Muscle layer of duodenum (tissue), 2 donors: Measurements from ENCODE around the gene MBD3L1.

Experiments
- H3K27ac ChIP-seq: one replicate; pipeline ENCODE4 v1.7.0; 2013; ENCODE audit warnings: mild to moderate bottlenecking, low read length
- H3K27me3 ChIP-seq: one replicate; pipeline ENCODE4 v1.7.0; 2013; ENCODE audit warnings: low read depth, mild to moderate bottlenecking, control low read depth, low read length
- H3K36me3 ChIP-seq, 2 donors: one replicate each; pipeline ENCODE4 v1.7.0; 2013; ENCODE audit warnings: low read length in 2 of 2, control low read depth in 1 of 2, mild to moderate bottlenecking in 1 of 2; ENCODE audit not compliant: insufficient read depth in 2 of 2, control insufficient read depth in 1 of 2
- H3K4me1 ChIP-seq, 2 donors: one replicate each; pipeline ENCODE4 v1.7.0; 2013; ENCODE audit warnings: low read length in 2 of 2, mild to moderate bottlenecking in 2 of 2, control low read depth in 1 of 2, moderate library complexity in 1 of 2; ENCODE audit not compliant: insufficient read depth in 2 of 2, control insufficient read depth in 1 of 2
- H3K4me3 ChIP-seq, 2 donors: one replicate each; pipeline ENCODE4 v1.7.0; 2013; ENCODE audit warnings: low read length in 2 of 2, low read depth in 1 of 2, mild to moderate bottlenecking in 1 of 2
- H3K9me3 ChIP-seq, 2 donors: one replicate each; pipeline ENCODE4 v1.7.0; 2013; ENCODE audit warnings: low read length in 2 of 2, control low read depth in 1 of 2, mild to moderate bottlenecking in 1 of 2; ENCODE audit not compliant: control insufficient read depth in 1 of 2
- donor health status: healthy.

The MBD3L1 gene

GRCh38 chr19:8880868-8881488 lies 48.8 kb downstream of the MBD3L1 start:
- Histone ChIP-seq H3K27me3 (no peaks in the 10 kb centered on the region), H3K4me3 (no peak overlapping the region), H3K4me1 (no peaks in the 10 kb centered on the region), H3K27ac (no peak overlapping the region), H3K36me3 (no peaks in the 10 kb centered on the region), H3K9me3 (peaks cover 0 to 9% of the 10 kb centered on the region in 2 donors)

DNA sequence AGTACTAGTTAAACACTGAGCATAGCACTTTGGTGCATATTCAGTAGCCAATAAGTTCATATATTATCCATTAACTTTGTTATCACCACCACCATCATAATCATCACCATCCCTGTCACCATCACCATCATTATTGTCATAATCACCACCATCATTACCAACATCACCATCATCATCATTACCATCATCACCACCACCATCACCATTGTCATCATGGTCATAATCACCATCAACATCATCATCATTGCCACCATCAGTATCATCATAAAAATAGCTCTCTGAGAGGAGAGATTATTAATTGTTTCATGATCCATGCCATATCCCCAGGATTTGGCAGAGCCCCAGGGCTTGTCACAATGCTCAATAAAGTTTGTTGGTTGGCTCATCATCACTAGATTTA lies 49.3 kb downstream of the MBD3L1 start:
- Histone ChIP-seq H3K4me1 (no peaks in the 10 kb centered on the region), H3K27me3 (no peaks in the 10 kb centered on the region), H3K4me3 (no peak overlapping the region), H3K36me3 (no peaks in the 10 kb centered on the region), H3K27ac (no peak overlapping the region), H3K9me3 (peaks cover 0 to 12% of the 10 kb centered on the region in 2 donors)

DNA sequence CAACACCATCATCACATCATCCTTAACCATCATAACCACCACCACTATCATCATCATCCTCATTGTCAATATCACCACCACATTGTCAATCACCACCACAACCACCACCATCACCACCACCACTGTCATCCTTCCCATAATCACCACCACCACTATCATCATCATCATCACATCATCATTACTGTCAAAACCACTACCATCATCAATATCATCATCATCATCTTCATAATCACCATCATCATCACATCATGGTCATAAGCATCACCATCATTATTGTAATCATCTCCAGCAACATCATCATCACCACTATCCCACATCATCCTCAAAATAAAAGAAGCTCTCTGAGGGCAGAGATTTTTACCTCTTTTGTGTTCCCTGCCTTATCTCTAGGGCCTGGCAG lies 52.2 kb downstream of the MBD3L1 start:
- Histone ChIP-seq H3K27ac (no peak overlapping the region), H3K4me1 (no peaks in the 10 kb centered on the region), H3K9me3 (peaks cover 0 to 16% of the 10 kb centered on the region in 2 donors), H3K27me3 (no peaks in the 10 kb centered on the region), H3K4me3 (no peak overlapping the region), H3K36me3 (no peaks in the 10 kb centered on the region)

DNA sequence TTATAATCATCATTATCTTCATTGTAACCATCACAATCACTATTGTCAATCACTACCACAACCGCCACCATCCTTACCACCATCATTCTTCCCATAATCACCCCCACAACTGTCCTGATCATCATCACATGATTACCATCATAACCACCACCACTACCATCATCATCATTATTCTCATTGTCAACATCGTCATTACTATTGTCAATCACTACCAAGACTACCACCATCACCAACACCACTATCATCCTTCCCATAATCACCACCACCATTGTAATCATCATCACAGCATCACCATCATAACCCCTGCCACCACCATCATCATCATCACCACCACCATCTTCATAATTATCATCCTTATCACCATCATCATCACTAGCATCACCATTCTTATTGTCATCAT lies 55.2 kb downstream of the MBD3L1 start:
- no peak overlapping the region for H3K4me3 ChIP-seq
- H3K4me1 ChIP-seq: no peaks in the 10 kb centered on the region
- no peak overlapping the region for H3K27ac ChIP-seq
- no peaks in the 10 kb centered on the region for H3K27me3 ChIP-seq
- peaks cover 0 to 17% of the 10 kb centered on the region in 2 donors for H3K9me3 ChIP-seq
- no peaks in the 10 kb centered on the region for H3K36me3 ChIP-seq

- no peaks in the 10 kb centered on the region for H3K27me3 ChIP-seq
- H3K4me3 ChIP-seq: no peak overlapping the region
- H3K4me1 ChIP-seq: no peaks in the 10 kb centered on the region
- H3K27ac ChIP-seq: no peak overlapping the region
- H3K9me3 ChIP-seq: peaks cover 0 to 11% of the 10 kb centered on the region in 2 donors
- H3K36me3 ChIP-seq: no peaks in the 10 kb centered on the region
These were observed 58.1 kb downstream of the MBD3L1 start for GRCh38 chr19:8890260-8890659.
